HG03571 (cell line): ENCODE results near the gene INTS3.
A peak's percentile ranks its signal among the peaks of the same experiment; 100 is the strongest.

Experiments
- ATAC-seq: cut with Tn5 transposase; IDR thresholded peaks from one replicate; pipeline ENCODE4 v1.9.1; 2021; ENCODE audit not compliant: unreplicated experiment

The INTS3 gene

DNA sequence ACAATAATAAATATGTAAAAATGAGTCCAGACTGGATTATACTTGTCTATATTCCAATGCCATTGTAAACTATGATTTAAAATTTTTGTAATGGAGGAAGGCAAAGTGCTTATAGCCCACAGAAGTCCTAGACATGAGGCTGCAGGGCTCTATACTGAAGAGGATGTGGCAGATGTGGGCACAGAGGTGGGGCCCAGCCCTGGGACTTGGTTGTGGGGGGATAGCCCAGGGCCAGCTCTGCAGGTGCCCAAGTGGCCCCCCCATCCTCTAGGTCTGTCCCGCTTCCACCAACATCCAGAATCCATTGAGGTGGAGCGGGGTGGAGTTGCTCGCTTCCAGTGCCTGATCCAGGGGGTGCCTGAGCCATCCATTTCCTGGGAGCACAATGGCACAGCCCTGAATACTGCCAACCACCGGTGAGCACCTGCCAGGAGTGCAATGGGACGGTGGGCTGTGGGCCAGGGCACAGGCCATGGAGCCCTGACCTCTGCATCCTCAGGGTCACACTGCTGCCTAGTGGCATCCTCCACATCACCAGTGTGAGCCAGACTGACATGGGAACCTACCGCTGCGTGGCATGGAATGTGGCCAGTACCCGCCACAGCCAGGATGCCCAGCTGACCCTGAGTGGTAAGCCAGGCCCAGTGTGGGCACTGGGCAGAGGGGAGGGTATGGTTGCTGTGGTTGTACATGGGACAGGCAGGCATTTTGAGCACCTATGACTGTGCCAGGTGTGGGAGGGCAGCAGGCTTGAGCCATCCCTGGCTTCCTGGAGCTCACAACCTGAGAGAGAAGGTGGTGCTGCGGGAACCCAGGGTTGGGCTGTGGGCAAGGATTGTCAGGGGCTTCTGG, 68.3 kb downstream of the INTS3 start:
- ATAC-seq: no peak

DNA sequence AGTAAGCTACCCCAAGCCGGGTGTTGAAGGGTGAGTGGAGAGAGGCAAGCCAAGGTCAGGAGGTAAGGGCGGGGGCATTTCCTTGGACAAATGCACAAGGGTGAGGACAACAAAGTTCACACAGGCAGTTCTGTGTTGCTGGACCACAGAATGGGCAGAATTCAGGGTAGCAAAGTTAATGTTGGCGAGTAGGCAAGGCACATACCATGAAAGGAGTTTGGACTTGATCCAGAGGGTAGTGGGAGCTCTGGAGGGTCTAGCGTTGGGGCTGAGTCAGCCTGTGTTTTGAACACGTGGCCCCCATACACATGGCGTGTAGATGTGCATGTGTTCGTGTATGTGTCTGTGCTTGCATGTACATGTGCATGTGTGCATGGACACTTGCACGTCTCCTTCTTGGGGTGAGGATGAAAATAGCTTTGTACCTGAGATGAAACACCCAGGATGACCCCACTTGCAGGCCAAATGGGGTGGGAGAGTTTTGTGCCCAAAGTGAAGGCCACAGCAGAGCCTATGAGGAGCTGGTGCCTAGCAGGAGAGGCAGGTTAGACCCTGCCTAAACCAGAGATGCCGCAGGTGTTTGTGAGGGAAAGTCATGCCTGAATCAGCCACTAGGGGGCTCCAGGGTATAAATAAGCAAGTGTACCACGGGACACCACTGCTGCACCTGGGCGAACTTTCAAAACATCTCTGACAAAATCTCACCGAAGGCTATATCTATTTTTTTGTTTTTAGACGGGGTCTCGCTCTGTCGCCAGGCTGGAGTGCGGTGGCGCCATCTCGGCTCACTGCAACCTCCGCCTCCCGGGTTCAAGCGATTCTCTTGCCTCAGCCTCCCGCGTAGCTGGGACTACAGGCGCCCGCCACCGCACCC, 69.2 kb downstream of the INTS3 start:
- peak; percentile 47 for ATAC-seq

DNA sequence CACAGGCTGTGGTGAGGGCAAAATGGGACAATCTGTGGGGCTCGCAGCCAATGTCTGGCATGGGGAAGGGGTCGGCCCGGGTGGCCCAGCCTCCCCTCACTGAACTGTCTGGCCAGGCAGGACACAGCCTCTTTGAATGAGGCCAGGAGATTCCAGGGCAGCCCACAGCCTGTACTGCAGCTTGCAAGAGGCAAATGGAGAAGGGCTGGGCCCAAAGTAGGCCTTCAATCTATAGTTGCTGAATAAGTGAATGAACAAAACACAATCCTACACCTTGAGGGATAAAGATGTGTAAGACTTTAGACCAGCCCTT, 70.6 kb downstream of the INTS3 start:
- ATAC-seq: no peak

DNA sequence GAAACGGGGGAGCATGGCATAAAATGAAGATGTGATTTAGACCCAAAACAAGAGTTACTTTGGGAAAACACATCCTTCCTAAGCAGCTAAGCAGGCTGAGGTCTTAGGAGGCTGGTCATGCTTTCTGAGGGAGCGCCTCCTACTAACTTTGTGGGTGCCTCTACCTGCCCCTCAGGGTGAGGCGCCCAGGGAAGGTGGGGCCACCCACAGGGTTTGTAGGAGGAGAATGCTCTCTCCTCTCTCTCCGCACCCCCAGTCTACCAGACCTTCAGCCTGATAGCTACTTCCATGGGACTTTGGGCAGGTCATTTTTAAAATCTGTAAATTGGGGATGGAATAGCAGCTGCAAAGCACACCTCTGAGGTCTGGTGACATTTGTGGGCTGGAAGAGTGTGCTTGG, 71.2 kb downstream of the INTS3 start:
- no peak for ATAC-seq

DNA sequence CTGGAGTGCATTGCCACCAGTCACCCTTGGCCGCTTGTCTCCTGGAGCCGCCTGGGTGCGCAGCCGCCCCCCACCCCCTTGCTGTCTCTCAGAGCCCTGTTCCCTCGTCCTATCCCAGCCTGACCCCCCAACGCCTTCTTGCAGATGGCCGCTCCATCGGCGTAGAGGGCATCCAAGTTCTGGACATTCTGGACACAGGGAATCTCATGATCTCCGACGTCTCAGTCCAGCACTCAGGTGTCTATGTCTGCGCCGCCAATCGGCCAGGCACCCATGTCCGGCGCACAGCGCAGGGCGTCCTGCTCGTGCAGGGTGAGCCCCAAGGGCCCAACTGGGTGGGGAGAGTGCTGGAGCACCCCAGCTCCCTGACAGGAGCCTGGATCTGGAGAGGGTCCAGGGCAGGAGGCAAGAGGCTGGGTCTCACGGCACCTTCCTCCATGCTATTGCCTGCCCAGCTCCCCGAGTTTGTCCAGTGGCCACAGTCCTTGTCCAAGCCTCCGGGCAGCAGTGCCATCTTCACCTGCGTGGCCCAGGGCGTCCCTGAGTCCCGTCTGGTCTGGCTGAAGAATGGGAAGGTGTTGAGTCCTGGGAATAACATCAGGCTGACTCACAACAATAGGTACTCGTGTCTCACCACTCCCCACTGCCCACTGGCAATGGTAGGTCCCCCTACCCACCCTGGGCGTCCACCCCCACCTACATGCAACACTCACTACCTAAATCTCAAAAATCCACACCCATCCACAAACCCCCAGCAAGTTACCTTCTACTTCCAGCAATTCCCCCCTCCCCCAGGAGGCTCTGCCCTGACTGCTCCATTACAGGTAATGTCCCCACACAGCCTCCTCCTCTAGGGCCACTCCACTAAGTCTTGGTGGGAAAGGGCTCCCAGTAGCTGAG, 72.0 kb downstream of the INTS3 start:
- ATAC-seq: no peak

DNA sequence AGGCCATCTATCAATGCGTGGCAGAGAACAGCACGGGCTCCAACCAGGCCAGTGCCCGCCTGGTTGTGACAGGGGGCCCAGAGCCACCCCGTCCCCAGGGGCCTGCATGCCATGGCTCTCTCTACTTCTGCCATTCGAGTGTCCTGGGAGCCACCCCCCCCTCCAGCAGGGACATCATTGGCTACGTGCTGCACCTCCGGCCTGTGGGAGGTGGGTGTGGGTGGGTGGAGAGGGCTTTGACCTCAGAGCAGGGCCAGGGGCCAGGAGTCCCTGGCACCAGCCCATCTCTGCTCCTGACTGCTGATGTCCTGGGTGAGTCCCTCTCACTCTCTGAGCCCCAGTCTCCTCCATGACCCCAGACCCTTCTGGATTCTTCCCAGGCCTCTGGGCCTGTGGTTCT, 72.7 kb downstream of the INTS3 start:
- ATAC-seq: no peak

DNA sequence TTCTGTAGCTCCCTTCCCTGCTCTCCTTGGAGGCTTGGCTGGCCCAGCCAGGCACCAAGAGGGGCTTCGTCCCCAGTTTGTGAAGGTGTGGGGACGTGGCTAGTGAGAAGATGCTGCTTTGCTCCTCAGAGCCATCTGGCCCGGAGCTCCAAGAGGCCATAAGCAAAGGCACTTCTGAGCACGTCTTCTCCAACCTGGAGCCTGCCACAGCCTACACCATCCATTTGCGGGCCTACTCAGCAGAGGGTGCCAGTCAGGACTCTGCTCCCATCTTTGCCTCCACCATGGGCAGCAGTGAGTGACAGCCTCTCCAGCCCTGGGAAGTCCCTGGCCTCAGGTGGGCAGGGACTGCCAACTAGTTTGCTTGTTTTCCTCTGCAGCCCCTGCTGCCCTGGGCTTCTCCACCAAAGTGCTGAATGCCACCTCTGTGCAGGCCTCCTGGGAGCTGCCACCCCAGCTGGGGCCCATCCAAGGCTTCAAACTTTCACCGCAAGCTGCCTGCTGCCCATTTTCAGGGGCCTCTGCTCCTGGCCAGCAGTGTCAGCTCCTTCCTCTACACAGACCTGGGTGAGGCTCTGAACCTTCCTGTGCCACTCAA, 73.3 kb downstream of the INTS3 start:
- ATAC-seq: no peak

DNA sequence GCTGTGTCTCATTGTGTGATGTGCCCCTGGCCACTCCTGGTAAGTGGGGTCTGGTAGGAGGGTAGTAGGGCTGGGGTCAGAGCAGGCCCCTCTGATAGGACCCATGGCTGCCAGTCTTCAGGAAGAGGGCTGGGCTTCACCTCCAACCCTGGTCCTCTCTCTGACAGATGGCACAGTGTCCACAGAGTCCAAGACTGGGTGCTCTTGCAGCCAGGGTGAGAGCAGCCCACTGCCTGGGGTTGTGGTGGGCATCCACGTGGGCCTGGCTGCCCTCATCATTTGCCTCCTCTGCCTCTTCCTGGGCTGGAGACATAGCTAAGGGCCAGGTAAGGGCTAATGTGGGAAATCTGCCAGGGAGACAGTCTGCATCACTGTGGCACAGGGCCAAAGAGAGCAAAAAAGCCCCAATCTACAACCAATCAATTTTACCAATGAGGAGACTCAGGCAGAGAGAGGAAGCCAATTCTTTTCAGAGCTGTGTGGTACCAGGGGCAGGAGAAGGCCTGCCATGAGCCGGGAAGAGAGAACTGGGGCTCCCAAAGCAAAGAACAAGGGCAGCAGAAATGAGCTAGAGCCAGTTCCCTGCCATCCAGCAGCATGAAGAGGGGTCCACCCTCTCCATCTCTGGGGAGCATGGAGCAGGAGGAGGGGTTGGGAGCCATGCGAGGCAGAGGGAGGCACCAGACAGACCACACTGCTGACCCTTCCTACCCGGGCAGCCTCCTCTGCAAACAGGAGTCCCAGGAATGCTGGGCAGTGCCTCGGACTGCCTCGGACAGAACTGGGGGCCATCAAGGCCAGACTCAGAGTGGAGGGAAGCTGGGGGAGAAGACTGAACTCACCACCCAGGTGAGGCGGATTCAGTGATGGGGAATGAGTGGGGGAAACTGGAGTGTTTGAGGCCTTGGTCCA, 74.2 kb downstream of the INTS3 start:
- no peak for ATAC-seq

DNA sequence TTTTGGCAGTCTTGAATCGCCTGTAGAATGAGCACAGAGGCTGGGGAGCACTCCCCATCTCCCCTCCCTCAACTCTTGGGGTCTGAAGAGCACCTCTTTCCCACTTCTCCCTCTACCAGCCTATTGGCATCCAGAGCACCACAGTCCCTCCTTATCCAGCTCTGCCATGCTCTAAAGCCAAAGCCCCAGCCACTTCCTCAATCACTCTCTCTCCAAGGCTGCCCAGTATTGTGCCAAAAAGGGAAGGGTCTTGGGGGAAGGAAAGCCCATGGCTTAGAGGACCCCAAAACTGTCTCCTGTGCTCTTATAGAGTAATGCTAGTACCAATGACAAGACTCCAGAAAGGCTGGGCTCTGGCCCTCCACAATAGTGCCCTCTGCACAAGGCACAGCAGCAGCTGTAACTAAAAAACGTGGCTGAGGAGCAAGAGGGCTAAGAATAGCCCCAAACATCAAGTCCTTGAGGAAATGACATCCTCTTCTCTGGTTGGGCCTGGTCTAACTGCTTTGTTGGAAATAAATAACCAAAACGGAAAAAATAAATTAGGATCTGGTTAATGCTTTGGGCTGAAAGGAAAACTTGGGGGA, 75.7 kb downstream of the INTS3 start:
- ATAC-seq: no peak

DNA sequence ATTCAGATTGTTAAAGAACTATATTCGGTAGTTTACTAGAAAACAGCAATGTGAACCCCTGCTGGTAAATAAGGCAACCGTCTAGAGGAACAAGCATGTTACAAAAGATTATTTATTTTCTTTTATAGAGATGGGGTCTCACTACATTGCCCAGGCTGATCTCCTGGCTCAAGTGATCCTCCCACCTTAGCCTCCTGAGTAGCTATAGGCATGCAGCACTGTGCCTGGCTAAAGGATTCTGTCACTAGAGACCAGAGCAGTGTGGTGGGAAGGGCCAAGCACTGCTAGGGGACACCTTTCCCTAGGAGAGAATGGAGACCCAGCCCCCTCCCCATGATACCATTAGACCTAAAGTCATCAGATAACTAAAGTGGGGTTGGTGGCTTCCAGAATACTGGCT, 76.3 kb downstream of the INTS3 start:
- ATAC-seq: no peak

DNA sequence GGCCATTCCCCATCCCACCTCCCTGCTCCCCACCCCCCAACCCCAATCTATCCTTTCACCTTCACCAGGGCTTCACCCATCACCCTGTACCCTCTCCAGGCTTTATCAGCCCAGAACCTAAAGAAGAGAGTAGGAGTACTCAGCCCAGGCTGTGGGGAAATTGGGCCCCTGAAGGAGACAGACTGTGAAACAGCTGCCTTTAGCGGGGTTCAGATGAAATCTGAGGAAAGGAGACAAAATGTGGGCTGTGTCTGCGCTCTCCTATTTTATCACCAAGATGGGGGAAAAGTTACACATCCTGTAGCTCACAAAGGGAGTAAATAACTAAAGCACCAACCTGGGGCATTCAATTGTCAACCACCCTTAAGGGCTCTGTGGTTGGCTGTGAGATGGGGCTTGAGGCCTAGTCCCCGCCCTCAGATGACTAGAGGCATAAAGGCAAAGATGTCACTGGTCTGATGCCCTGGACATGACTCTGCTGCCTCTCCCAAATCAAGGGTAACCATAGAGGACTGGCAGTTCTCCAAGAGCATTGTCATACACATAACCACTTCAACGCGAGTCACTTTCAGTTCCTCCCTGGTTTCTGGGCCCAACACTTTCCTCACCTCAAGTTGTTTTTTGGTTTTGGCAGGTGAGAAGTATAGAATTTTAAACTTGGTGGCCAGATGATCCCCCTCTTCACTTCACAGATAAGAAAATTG, 77.3 kb downstream of the INTS3 start:
- peak; percentile 86 for ATAC-seq

DNA sequence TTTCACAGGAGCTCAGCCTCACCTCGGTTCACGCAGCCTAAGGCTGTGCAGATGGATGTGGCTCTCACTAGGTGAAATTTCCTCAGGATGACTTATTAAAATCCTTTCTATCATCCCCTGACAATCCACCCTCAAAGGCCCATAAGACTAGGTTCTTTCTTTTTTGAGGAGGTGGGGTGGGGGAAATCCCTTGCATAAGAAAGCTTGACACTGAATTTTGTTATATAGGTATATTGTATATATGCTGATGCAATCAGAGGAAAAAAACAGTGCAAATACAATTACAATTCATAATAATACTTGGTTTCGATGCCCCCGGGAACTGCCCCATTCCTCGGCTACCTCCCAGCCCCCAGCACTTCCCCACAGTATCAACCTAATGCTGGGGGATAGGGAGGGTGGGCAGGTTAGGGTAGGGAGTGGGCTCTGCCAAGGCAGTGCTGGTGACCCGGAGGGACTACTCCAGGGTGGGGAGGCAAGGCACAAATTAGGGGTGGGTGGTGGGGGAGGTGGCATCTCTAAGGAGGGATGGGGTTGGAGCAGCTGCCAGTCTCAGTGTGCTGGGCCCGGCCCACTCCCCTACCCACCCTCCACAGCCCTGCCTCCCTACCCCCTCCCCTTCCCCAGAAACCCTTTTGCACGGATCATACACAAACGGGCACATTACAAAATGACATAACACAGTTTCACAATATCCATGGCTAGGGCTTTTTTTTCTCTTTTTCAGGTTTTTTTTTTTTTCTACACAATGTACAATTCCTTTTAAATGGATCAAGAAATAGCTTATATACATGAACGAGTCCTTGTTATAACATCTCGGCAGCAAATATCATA, 78.3 kb downstream of the INTS3 start:
- ATAC-seq: no peak

DNA sequence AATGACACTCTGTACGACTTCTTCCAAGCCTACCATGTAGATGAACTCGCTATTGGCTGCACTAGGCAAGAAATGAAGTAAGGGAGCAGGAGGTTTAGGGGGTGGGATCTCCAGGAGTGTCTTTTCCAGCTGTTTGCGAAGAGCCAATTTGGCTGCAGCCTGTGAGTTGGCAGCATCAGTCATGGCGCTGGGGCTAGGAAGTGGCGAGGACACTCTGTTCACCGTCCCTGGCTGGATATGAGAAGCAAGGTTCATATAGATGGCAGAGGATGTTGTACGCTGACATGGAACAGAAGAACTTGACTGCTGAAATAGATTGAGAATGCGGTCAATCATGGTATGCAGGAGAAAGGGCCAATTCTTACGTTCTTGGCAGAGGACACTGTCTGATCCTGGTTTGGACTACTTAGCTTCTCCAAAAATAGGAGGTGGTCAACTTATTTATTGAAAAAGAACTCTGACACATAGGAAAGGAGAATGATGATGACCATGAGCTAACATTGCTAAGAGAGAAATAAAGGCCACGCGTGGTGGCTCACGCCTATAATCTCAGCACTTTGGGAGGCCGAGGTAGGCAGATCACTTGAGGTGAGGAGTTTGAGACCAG, 88.5 kb downstream of the INTS3 start:
- no peak for ATAC-seq

DNA sequence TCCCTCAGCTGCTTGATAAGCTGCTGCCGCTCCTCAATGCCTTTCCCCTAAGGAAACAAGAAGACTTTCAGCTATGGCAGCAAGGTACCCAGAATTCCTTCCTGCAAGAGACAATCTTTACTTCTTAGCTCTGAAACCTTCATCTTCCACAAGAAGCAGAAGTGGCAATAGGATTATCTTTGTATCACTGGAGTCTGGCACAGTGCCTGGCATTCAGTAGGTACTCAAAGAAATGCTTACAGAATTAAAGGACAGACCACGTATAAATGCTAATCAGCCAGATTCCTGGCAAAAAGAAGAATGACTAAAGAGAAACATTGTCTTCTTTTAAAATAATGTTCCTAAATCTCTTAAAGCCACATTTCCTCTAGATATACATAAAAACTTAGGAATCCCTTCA, 91.0 kb downstream of the INTS3 start:
- no peak for ATAC-seq
